Measurements from ENCODE around the gene WASF1.

WASF1 gene

GRCh38 chr6:110207652-110208051, 28.2 kb upstream of the WASF1 start:
- TF ChIP-seq CTCF (IDR thresholded peaks at IDR 0.05; ENCODE audit: extremely low read depth, missing control alignments) = no peak

GRCh38 chr6:110201151-110201884, 21.8 kb upstream of the WASF1 start:
- no peak for DNase-seq (ENCODE audit: low spot score)
- no peak for TF ChIP-seq CTCF (IDR thresholded peaks at IDR 0.05; ENCODE audit: extremely low read depth, missing control alignments)

More at GRCh38 chr6:110207652-110208051, 28.2 kb upstream of the WASF1 start:
- DNase-seq (ENCODE audit: low spot score) = no peak

GRCh38 chr6:110198561-110198960, 19.1 kb upstream of the WASF1 start:
- DNase-seq (ENCODE audit: low spot score) = no peak
- TF ChIP-seq CTCF (IDR thresholded peaks at IDR 0.05; ENCODE audit: extremely low read depth, missing control alignments) = no peak

- DNase-seq (ENCODE audit: low spot score) = no peak
- no peak for TF ChIP-seq CTCF (IDR thresholded peaks at IDR 0.05; ENCODE audit: extremely low read depth, missing control alignments)
Observed at GRCh38 chr6:110196874-110197273, 17.4 kb upstream of the WASF1 start.

GRCh38 chr6:110195639-110196038, 16.2 kb upstream of the WASF1 start:
- no peak for TF ChIP-seq CTCF (IDR thresholded peaks at IDR 0.05; ENCODE audit: extremely low read depth, missing control alignments)
- no peak for DNase-seq (ENCODE audit: low spot score)

GRCh38 chr6:110191477-110191876, 12.0 kb upstream of the WASF1 start:
- TF ChIP-seq CTCF (IDR thresholded peaks at IDR 0.05; ENCODE audit: extremely low read depth, missing control alignments) = no peak
- no peak for DNase-seq (ENCODE audit: low spot score)

GRCh38 chr6:110190726-110191125, 11.3 kb upstream of the WASF1 start:
- DNase-seq (ENCODE audit: low spot score) = no peak
- no peak for TF ChIP-seq CTCF (IDR thresholded peaks at IDR 0.05; ENCODE audit: extremely low read depth, missing control alignments)

Data from GM20000 (cell line).